Measurements from ENCODE around the gene ASAP3. TPM values are rescaled to one million over a fixed set of nuclear protein-coding genes. Genes with fewer than 3 reads are reported as not detected.
A peak's percentile ranks its signal among the peaks of the same experiment; 100 is the strongest.

The ASAP3 gene
- total RNA-seq, 1 donor from 2014 or later = 33.5 TPM

- H3K4me3 Mint-ChIP-seq (ENCODE audit: unreplicated experiment) = no peak overlapping the region
- Histone ChIP-seq H3K36me3 (ENCODE audit: insufficient read depth, low read length) (peaks cover 2% of the 10 kb centered on the region), H3K27me3 (ENCODE audit: insufficient read depth, low read length) (no peaks in the 10 kb centered on the region), H3K4me3 (ENCODE audit: insufficient read depth, low read depth, low read length) (no peak overlapping the region), H2AFZ (ENCODE audit: low read depth, low read length) (no peak overlapping the region), H3K27ac (ENCODE audit: low read depth, low read length) (no peak overlapping the region), H3K4me2 (ENCODE audit: low read length) (no peak overlapping the region), H4K20me1 (ENCODE audit: insufficient read depth, low read length) (peaks cover 22% of the 10 kb centered on the region), H3K79me2 (ENCODE audit: insufficient read depth, low read length) (no peaks in the 10 kb centered on the region), H3K9ac (ENCODE audit: low read length) (no peak overlapping the region), H3K4me1 (ENCODE audit: insufficient read depth, low read length) (peaks cover 14% of the 10 kb centered on the region), H3K9me3 (ENCODE audit: insufficient read depth, low read depth, low read length) (no peaks in the 10 kb centered on the region)
- H3K27ac Mint-ChIP-seq (ENCODE audit: unreplicated experiment) = no peak overlapping the region
- TF ChIP-seq CTCF (IDR thresholded peaks at IDR 0.05; ENCODE audit: insufficient read depth, low read depth, low read length) (no peak), EZH2 (IDR thresholded peaks at IDR 0.05; ENCODE audit: insufficient read depth, low read length) (no peak)
- H3K4me1 Mint-ChIP-seq (ENCODE audit: low read depth, unreplicated experiment) = peaks cover 5% of the 10 kb centered on the region
- no peak for FAIRE-seq
- H3K9me3 Mint-ChIP-seq (ENCODE audit: unreplicated experiment) = no peaks in the 10 kb centered on the region
- H3K36me3 Mint-ChIP-seq (ENCODE audit: low read depth, unreplicated experiment) = peaks cover 40% of the 10 kb centered on the region
- peaks cover 3% of the 10 kb centered on the region for H3K27me3 Mint-ChIP-seq (ENCODE audit: low read depth, unreplicated experiment)
- peak; percentile 12 for DNase-seq (ENCODE audit: low read depth)
These were observed 32.0 kb downstream of the ASAP3 start for GRCh38 chr1:23452011-23452411.

- H4K20me1 ChIP-seq (ENCODE audit: insufficient read depth, low read length) = peaks cover 16% of the 10 kb centered on the region
- H3K4me1 ChIP-seq (ENCODE audit: insufficient read depth, low read length) = peaks cover 12% of the 10 kb centered on the region
- H3K4me2 ChIP-seq (ENCODE audit: low read length) = no peak overlapping the region
- H3K36me3 ChIP-seq (ENCODE audit: insufficient read depth, low read length) = peaks cover 2% of the 10 kb centered on the region
- FAIRE-seq = no peak
- H3K27me3 Mint-ChIP-seq (ENCODE audit: low read depth, unreplicated experiment) = peaks cover 3% of the 10 kb centered on the region
- H3K9me3 ChIP-seq (ENCODE audit: insufficient read depth, low read depth, low read length) = no peaks in the 10 kb centered on the region
- H3K36me3 Mint-ChIP-seq (ENCODE audit: low read depth, unreplicated experiment) = peaks cover 40% of the 10 kb centered on the region
- no peaks in the 10 kb centered on the region for H3K9me3 Mint-ChIP-seq (ENCODE audit: unreplicated experiment)
- H3K4me3 Mint-ChIP-seq (ENCODE audit: unreplicated experiment) = no peak overlapping the region
- no peak overlapping the region for H3K27ac ChIP-seq (ENCODE audit: low read depth, low read length)
- H3K9ac ChIP-seq (ENCODE audit: low read length) = no peak overlapping the region
- H3K4me1 Mint-ChIP-seq (ENCODE audit: low read depth, unreplicated experiment) = peaks cover 5% of the 10 kb centered on the region
- H2AFZ ChIP-seq (ENCODE audit: low read depth, low read length) = no peak overlapping the region
- H3K4me3 ChIP-seq (ENCODE audit: insufficient read depth, low read depth, low read length) = no peak overlapping the region
- H3K79me2 ChIP-seq (ENCODE audit: insufficient read depth, low read length) = no peaks in the 10 kb centered on the region
- no peaks in the 10 kb centered on the region for H3K27me3 ChIP-seq (ENCODE audit: insufficient read depth, low read length)
- no peak overlapping the region for H3K27ac Mint-ChIP-seq (ENCODE audit: unreplicated experiment)
- TF ChIP-seq EZH2 (IDR thresholded peaks at IDR 0.05; ENCODE audit: insufficient read depth, low read length) = no peak
- no peak for TF ChIP-seq CTCF (IDR thresholded peaks at IDR 0.05; ENCODE audit: insufficient read depth, low read depth, low read length)
- no peak for DNase-seq (ENCODE audit: low read depth)
These were observed 32.5 kb downstream of the ASAP3 start for GRCh38 chr1:23451441-23451840.

- peaks cover 7% of the 10 kb centered on the region for H3K4me1 ChIP-seq (ENCODE audit: insufficient read depth, low read length)
- no peaks in the 10 kb centered on the region for H3K9me3 ChIP-seq (ENCODE audit: insufficient read depth, low read depth, low read length)
- FAIRE-seq (no peak), DNase-seq (ENCODE audit: low read depth) (no peak)
- H3K27me3 ChIP-seq (ENCODE audit: insufficient read depth, low read length) = no peaks in the 10 kb centered on the region
- no peak overlapping the region for H3K4me3 ChIP-seq (ENCODE audit: insufficient read depth, low read depth, low read length)
- no peaks in the 10 kb centered on the region for H3K79me2 ChIP-seq (ENCODE audit: insufficient read depth, low read length)
- H3K4me3 Mint-ChIP-seq (ENCODE audit: unreplicated experiment) = no peak overlapping the region
- H4K20me1 ChIP-seq (ENCODE audit: insufficient read depth, low read length) = peaks cover 11% of the 10 kb centered on the region
- no peak for TF ChIP-seq CTCF (IDR thresholded peaks at IDR 0.05; ENCODE audit: insufficient read depth, low read depth, low read length)
- TF ChIP-seq EZH2 (IDR thresholded peaks at IDR 0.05; ENCODE audit: insufficient read depth, low read length) = no peak
- H3K36me3 Mint-ChIP-seq (ENCODE audit: low read depth, unreplicated experiment) = peaks cover 35% of the 10 kb centered on the region
- no peak overlapping the region for H2AFZ ChIP-seq (ENCODE audit: low read depth, low read length)
- H3K4me2 ChIP-seq (ENCODE audit: low read length) = no peak overlapping the region
- no peak overlapping the region for H3K27ac Mint-ChIP-seq (ENCODE audit: unreplicated experiment)
- peaks cover 2% of the 10 kb centered on the region for H3K36me3 ChIP-seq (ENCODE audit: insufficient read depth, low read length)
- H3K4me1 Mint-ChIP-seq (ENCODE audit: low read depth, unreplicated experiment) = peaks cover 5% of the 10 kb centered on the region
- H3K9ac ChIP-seq (ENCODE audit: low read length) = no peak overlapping the region
- no peaks in the 10 kb centered on the region for H3K9me3 Mint-ChIP-seq (ENCODE audit: unreplicated experiment)
- H3K27ac ChIP-seq (ENCODE audit: low read depth, low read length) = no peak overlapping the region
- H3K27me3 Mint-ChIP-seq (ENCODE audit: low read depth, unreplicated experiment) = peaks cover 3% of the 10 kb centered on the region
These were observed 33.1 kb downstream of the ASAP3 start for GRCh38 chr1:23450894-23451293.
